K562 (cell line): ENCODE data around the gene TMEM209. TPM values are rescaled to one million over a fixed set of nuclear protein-coding genes. Genes with fewer than 3 reads are reported as not detected.

Source experiments
- ARID2 ChIP-seq: fragments of 450-650 bp; IDR thresholded peaks from 2 replicates; pipeline ENCODE4 v1.6.1; 2017; ENCODE audit warnings: antibody characterized with exemption, mild to moderate bottlenecking
- CHD4 ChIP-seq: fragments of 200-600 bp; sonication (generic); IDR thresholded peaks from 3 replicates; pipeline ENCODE4 v1.6.1; 2012; ENCODE audit warnings: low read depth, mild to moderate bottlenecking, mixed read lengths, low read length, inconsistent platforms; ENCODE audit not compliant: insufficient read depth, insufficient replicate concordance, poor library complexity, severe bottlenecking
- ESRRA ChIP-seq: fragments of 450-650 bp; IDR thresholded peaks from 2 replicates; pipeline ENCODE4 v1.6.1; 2014; ENCODE audit warnings: low read depth, mild to moderate bottlenecking, moderate library complexity, borderline replicate concordance
- HNRNPLL ChIP-seq: fragments of 200-400 bp; formaldehyde crosslinking; IDR thresholded peaks from 2 replicates; pipeline ENCODE4 v1.6.1; 2017; ENCODE audit warnings: low read length, low read depth, mild to moderate bottlenecking; ENCODE audit not compliant: poor library complexity, severe bottlenecking
- JUN ChIP-seq, 2 experiments: sonication (generic) in 1 of 2; formaldehyde crosslinking in 1 of 2; IDR thresholded peaks; 2 replicates each; pipeline versions ENCODE4 v1.6.1 to v1.8.0; 2012 to 2022; ENCODE audit warnings: borderline replicate concordance in 2 of 2, mild to moderate bottlenecking in 2 of 2, improper control_type of control experiment in 1 of 2, low read depth in 1 of 2, low read length in 1 of 2, missing genetic modification reagents in 1 of 2
- NELFE ChIP-seq: IDR thresholded peaks from 2 replicates; pipeline ENCODE4 v1.6.1; 2011; ENCODE audit warnings: mild to moderate bottlenecking; ENCODE audit not compliant: insufficient read depth, insufficient read length
- NEUROD1 ChIP-seq: fragments of 150-350 bp; IDR thresholded peaks from 2 replicates; pipeline ENCODE4 v1.6.1; 2014; ENCODE audit warnings: borderline replicate concordance, low read length, low read depth; ENCODE audit not compliant: partially characterized antibody
- NFIX ChIP-seq: fragments of 250-450 bp; sonication (Bioruptor Pico); IDR thresholded peaks from 2 replicates; pipeline ENCODE4 v1.4.0; 2020; ENCODE audit warnings: low read depth, mild to moderate bottlenecking, moderate library complexity
- RAD21 ChIP-seq, 2 experiments: fragments of 250-450 bp in 1 of 2; fragments of 450-650 bp in 1 of 2; sonication (Bioruptor Pico) in 1 of 2; formaldehyde crosslinking in 1 of 2; IDR thresholded peaks in 1 of 2; conservative IDR thresholded peaks in 1 of 2; 2 replicates each; pipeline versions ENCODE4 v1.4.0 to v1.8.0; 2020 to 2022; ENCODE audit warnings: mild to moderate bottlenecking in 2 of 2, moderate library complexity in 1 of 2
- RBM14 ChIP-seq: fragments of 200-400 bp; formaldehyde crosslinking; IDR thresholded peaks from 2 replicates; pipeline ENCODE4 v1.6.1; 2018; ENCODE audit warnings: low read depth, mild to moderate bottlenecking, low read length, moderate library complexity, borderline replicate concordance; ENCODE audit not compliant: insufficient read depth
- RBM15 ChIP-seq: fragments of 200-400 bp; formaldehyde crosslinking; IDR thresholded peaks from 2 replicates; pipeline ENCODE4 v1.6.1; 2018; ENCODE audit warnings: mild to moderate bottlenecking, low read length, moderate library complexity; ENCODE audit not compliant: insufficient read depth
- RFX1 ChIP-seq: fragments of 450-650 bp; IDR thresholded peaks from 2 replicates; pipeline ENCODE4 v1.6.1; 2016; ENCODE audit warnings: mild to moderate bottlenecking, moderate library complexity
- SIRT6 ChIP-seq: IDR thresholded peaks from one replicate; pipeline ENCODE4 v1.6.1; 2012; ENCODE audit warnings: low read depth, mild to moderate bottlenecking, control low read depth, inconsistent platforms, low read length, moderate library complexity
- SMAD2 ChIP-seq: fragments of 150-350 bp; IDR thresholded peaks from 2 replicates; pipeline ENCODE4 v1.6.1; 2014; ENCODE audit warnings: low read depth, mild to moderate bottlenecking, low read length
- ZEB2 ChIP-seq: fragments of 450-650 bp; IDR thresholded peaks from 2 replicates; pipeline ENCODE4 v1.6.1; 2016
- ZFP30 ChIP-seq: fragments of 250-450 bp; sonication (Bioruptor Pico); IDR thresholded peaks from 2 replicates; pipeline ENCODE4 v1.8.0; 2022; ENCODE audit warnings: moderate library complexity, mild to moderate bottlenecking, inconsistent platforms, borderline replicate concordance
- ZNF124 ChIP-seq: sonication (generic); formaldehyde crosslinking; IDR thresholded peaks from 2 replicates; pipeline ENCODE4 v1.8.1; 2022; ENCODE audit warnings: missing genetic modification reagents
- polyA plus RNA-seq, 8 experiments: library from polyadenylated mRNA; depleted of rRNA in 4 of 8; stranded (reverse) in 5 of 8; unstranded in 3 of 8; fragments of >200 nt; fragmentation: Nextera tagmentation in 2 of 8; fragmentation: Illumina TruSeq in 1 of 8; extraction: Ambion mirVana in 2 of 8; extraction: Trizol in 1 of 8; gene quantifications; 2 replicates each; pipeline versions ENCODE4 v1.2.1 to v1.2.3, GENCODE V29; 2011 to 2014; ENCODE audit warnings: inconsistent platforms in 1 of 8, missing spikeins in 1 of 8
- total RNA-seq, 7 experiments: library from RNA; depleted of rRNA in 6 of 7; stranded (reverse); fragments of >200 nt in 6 of 7; fragmentation: Illumina TruSeq in 2 of 7; extraction: Trizol in 2 of 7; gene quantifications; 2 replicates each; pipeline versions ENCODE4 v1.2.1 to v1.2.3, GENCODE V29; 2011 to 2021; ENCODE audit warnings: low replicate concordance in 1 of 7
- TF ChIP-seq, protein P1 (sequence below): sonication (generic); formaldehyde crosslinking; IDR thresholded peaks from 2 replicates; pipeline ENCODE4 v1.8.0; 2022; ENCODE audit warnings: mild to moderate bottlenecking, missing genetic modification reagents
- TF ChIP-seq, protein P2 (sequence below): fragments of 450-650 bp; IDR thresholded peaks from 2 replicates; pipeline ENCODE4 v1.6.1; 2017; ENCODE audit warnings: antibody characterized with exemption
- TF ChIP-seq, protein P3 (sequence below): fragments of 450-650 bp; IDR thresholded peaks from 2 replicates; pipeline ENCODE4 v1.6.1; 2017; ENCODE audit warnings: mild to moderate bottlenecking, moderate library complexity

Gene TMEM209
- total and polyA plus RNA-seq, 9 of the 15 experiments (the other 6 are each of a cell fraction or from before 2014, with no cell fraction given) = 36.8 to 116 (median 76.6) TPM

DNA sequence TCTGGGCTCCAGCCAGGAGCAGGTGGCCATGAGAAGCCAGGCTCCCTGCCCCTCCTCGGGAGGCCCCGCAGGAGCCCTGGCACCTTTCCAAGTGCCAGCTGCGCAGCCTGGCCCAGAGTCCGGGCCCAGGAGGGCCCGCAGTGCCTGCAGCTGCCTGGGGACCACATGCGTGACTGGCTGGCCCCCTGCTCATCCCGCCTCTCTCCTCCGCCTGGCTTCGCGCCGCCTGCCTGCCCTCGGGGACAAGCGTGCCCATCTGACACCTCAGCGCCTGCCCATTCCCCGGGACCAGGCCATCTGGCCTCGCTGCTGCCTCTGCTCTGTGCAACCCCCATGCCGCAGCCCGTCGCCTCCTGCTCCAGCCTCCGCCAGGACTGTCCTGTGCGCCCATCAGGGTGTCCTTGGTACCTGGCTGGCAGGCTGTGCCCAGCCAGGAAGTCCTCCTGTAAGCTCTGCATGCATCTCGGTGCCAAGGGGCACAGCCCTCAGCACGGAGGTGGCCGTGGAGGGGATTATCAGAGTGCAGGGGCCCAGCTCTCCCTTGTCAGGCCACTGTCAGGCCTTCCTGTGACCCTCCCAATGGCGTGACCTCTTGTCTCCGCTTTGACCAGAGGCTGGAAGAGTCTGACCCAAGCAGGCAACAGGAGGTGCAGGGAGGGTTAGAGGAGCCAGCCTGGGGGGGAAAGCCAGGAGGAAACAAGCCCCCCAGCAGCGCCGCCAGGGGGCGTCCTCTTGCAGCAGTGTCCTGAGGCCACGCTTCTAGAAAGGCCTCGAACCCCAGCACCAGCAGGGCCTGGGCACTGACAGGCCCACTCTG is 50.5 kb downstream of the TMEM209 start (continued):
- TF ChIP-seq JUN (IDR thresholded peaks at IDR 0.05; ENCODE audit: borderline replicate concordance, low read depth, low read length) = no peak
- TF ChIP-seq JUN (CRISPR knock-in tag; IDR thresholded peaks at IDR 0.05; ENCODE audit: borderline replicate concordance) = 0 out of 2 replicates have a peak, but pooled peaks have one; percentile 42
- no peak for TF ChIP-seq ZFP30 (CRISPR knock-in tag)
- TF ChIP-seq RBM15 = no peak
- TF ChIP-seq, protein P1, sequence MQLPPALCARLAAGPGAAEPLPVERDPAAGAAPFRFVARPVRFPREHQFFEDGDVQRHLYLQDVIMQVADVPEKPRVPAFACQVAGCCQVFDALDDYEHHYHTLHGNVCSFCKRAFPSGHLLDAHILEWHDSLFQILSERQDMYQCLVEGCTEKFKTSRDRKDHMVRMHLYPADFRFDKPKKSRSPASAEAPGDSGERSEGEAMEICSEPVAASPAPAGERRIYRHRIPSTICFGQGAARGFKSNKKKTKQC (CRISPR knock-in tag) = peak; percentile 84; the same call in 1 of the 2 replicates
- 0 out of 2 replicates have a peak, but pooled peaks have one; percentile 62 for TF ChIP-seq ZNF124
- no peak for TF ChIP-seq NEUROD1
- TF ChIP-seq RFX1 = no peak
- TF ChIP-seq NFIX (CRISPR knock-in tag) = no peak
- TF ChIP-seq SIRT6 = no peak
- TF ChIP-seq HNRNPLL = no peak
- TF ChIP-seq ZEB2 = no peak
- TF ChIP-seq, protein P2, sequence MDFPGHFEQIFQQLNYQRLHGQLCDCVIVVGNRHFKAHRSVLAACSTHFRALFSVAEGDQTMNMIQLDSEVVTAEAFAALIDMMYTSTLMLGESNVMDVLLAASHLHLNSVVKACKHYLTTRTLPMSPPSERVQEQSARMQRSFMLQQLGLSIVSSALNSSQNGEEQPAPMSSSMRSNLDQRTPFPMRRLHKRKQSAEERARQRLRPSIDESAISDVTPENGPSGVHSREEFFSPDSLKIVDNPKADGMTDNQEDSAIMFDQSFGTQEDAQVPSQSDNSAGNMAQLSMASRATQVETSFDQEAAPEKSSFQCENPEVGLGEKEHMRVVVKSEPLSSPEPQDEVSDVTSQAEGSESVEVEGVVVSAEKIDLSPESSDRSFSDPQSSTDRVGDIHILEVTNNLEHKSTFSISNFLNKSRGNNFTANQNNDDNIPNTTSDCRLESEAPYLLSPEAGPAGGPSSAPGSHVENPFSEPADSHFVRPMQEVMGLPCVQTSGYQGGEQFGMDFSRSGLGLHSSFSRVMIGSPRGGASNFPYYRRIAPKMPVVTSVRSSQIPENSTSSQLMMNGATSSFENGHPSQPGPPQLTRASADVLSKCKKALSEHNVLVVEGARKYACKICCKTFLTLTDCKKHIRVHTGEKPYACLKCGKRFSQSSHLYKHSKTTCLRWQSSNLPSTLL = 0 out of 2 replicates have a peak, but pooled peaks have one; percentile 29
- no peak for TF ChIP-seq ARID2
- TF ChIP-seq CHD4 = no peak
- peak in 1 of 2 experiments; percentile 55; a peak in 2 of 4 replicates for TF ChIP-seq RAD21 (CRISPR knock-in tag; conservative IDR thresholded peaks at IDR 0.05 in 1 of 2, IDR thresholded peaks at IDR 0.05 in 1 of 2)
- no peak for TF ChIP-seq NELFE
- TF ChIP-seq SMAD2 = no peak
- TF ChIP-seq, protein P3, sequence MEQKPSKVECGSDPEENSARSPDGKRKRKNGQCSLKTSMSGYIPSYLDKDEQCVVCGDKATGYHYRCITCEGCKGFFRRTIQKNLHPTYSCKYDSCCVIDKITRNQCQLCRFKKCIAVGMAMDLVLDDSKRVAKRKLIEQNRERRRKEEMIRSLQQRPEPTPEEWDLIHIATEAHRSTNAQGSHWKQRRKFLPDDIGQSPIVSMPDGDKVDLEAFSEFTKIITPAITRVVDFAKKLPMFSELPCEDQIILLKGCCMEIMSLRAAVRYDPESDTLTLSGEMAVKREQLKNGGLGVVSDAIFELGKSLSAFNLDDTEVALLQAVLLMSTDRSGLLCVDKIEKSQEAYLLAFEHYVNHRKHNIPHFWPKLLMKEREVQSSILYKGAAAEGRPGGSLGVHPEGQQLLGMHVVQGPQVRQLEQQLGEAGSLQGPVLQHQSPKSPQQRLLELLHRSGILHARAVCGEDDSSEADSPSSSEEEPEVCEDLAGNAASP = no peak
- TF ChIP-seq RBM14 = 0 out of 2 replicates have a peak, but pooled peaks have one; percentile 25
- TF ChIP-seq ESRRA = no peak
